Trophoblast cell (in vitro differentiated cells and primary cell): ENCODE data around the gene HBZ.
A peak's percentile ranks its signal among the peaks of the same experiment; 100 is the strongest.
"Not testable (repeated sequence)": the region's sequence is repeated elsewhere in the genome, so short reads cannot be mapped to it uniquely, and the experiment has no call there.

Experiments used
- DNase-seq, 2 donors: peaks; one replicate each; pipeline ENCODE4 v3.0.0-alpha.2; 2016
- H2AFZ ChIP-seq: 2 replicates; pipeline ENCODE4 v1.6.1; 2013; ENCODE audit warnings: low read length, moderate library complexity, mild to moderate bottlenecking; ENCODE audit not compliant: insufficient read depth, poor library complexity
- H2AK5ac ChIP-seq: 2 replicates; pipeline ENCODE4 v1.6.1; 2013; ENCODE audit warnings: mild to moderate bottlenecking, low read length
- H2BK120ac ChIP-seq: 2 replicates; pipeline ENCODE4 v1.6.1; 2013; ENCODE audit warnings: low read length, mild to moderate bottlenecking, moderate library complexity; ENCODE audit not compliant: insufficient read depth, poor library complexity
- H2BK12ac ChIP-seq: 2 replicates; pipeline ENCODE4 v1.6.1; 2013; ENCODE audit warnings: mild to moderate bottlenecking, low read length, moderate library complexity
- H2BK5ac ChIP-seq: 2 replicates; pipeline ENCODE4 v1.6.1; 2013; ENCODE audit warnings: low read length, low read depth, moderate library complexity, mild to moderate bottlenecking; ENCODE audit not compliant: poor library complexity
- H3K14ac ChIP-seq: 2 replicates; pipeline ENCODE4 v1.6.1; 2013; ENCODE audit warnings: mild to moderate bottlenecking, low read length
- H3K18ac ChIP-seq: 2 replicates; pipeline ENCODE4 v1.6.1; 2013; ENCODE audit warnings: mild to moderate bottlenecking, low read length
- H3K23ac ChIP-seq: 2 replicates; pipeline ENCODE4 v1.6.1; 2013; ENCODE audit warnings: low read length
- H3K27ac ChIP-seq: 2 replicates; pipeline ENCODE4 v1.5.1; 2013; ENCODE audit warnings: low read depth, mild to moderate bottlenecking, inconsistent platforms, low read length, moderate library complexity
- H3K27me3 ChIP-seq: 2 replicates; pipeline ENCODE4 v1.6.1; 2013; ENCODE audit warnings: inconsistent platforms, mild to moderate bottlenecking, low read length, moderate library complexity; ENCODE audit not compliant: insufficient read depth
- H3K36me3 ChIP-seq, 2 experiments: 1 replicate in 1 of 2; 2 replicates in 1 of 2; pipeline ENCODE4 v1.6.1; 2013; ENCODE audit warnings: low read length in 2 of 2, mild to moderate bottlenecking in 2 of 2, moderate library complexity in 1 of 2; ENCODE audit not compliant: insufficient read depth in 2 of 2, control insufficient read depth in 1 of 2
- H3K4ac ChIP-seq: 2 replicates; pipeline ENCODE4 v1.6.1; 2013; ENCODE audit warnings: low read depth, mild to moderate bottlenecking, low read length, moderate library complexity
- H3K4me1 ChIP-seq, 2 experiments: 1 replicate in 1 of 2; 2 replicates in 1 of 2; pipeline ENCODE4 v1.6.1; 2013; ENCODE audit warnings: low read length in 2 of 2, mild to moderate bottlenecking in 2 of 2, moderate library complexity in 1 of 2; ENCODE audit not compliant: insufficient read depth in 2 of 2, control insufficient read depth in 1 of 2
- H3K4me2 ChIP-seq: 2 replicates; pipeline ENCODE4 v1.6.1; 2013; ENCODE audit warnings: inconsistent platforms, mild to moderate bottlenecking, low read length, moderate library complexity
- H3K4me3 ChIP-seq: 2 replicates; pipeline ENCODE4 v1.5.1; 2013; ENCODE audit warnings: mild to moderate bottlenecking, low read depth, low read length, inconsistent platforms
- H3K79me1 ChIP-seq: one replicate; pipeline ENCODE4 v1.6.1; 2013; ENCODE audit warnings: low read length
- H3K79me2 ChIP-seq: 2 replicates; pipeline ENCODE4 v1.6.1; 2013; ENCODE audit warnings: low read length, mild to moderate bottlenecking; ENCODE audit not compliant: control insufficient read depth, insufficient read depth, poor library complexity
- H3K9ac ChIP-seq: 2 replicates; pipeline ENCODE4 v1.6.1; 2013; ENCODE audit warnings: mild to moderate bottlenecking, low read length
- H3K9me3 ChIP-seq: 2 replicates; pipeline ENCODE4 v1.6.1; 2013; ENCODE audit warnings: low read depth, mild to moderate bottlenecking, control low read depth, inconsistent platforms, low read length; ENCODE audit not compliant: insufficient read depth
- H4K12ac ChIP-seq: 2 replicates; pipeline ENCODE4 v1.6.1; 2013; ENCODE audit warnings: low read depth, mild to moderate bottlenecking, low read length, moderate library complexity
- H4K8ac ChIP-seq: 2 replicates; pipeline ENCODE4 v1.6.1; 2013; ENCODE audit warnings: low read depth, mild to moderate bottlenecking, low read length, moderate library complexity
- H4K91ac ChIP-seq: one replicate; pipeline ENCODE4 v1.6.1; 2013; ENCODE audit warnings: low read depth, mild to moderate bottlenecking, low read length, moderate library complexity
- WGBS: extraction: QIAGEN DNeasy Blood & Tissue Kit; methylation state at CpG from one replicate; pipeline ENCODE4 v1.1.7; 2013; ENCODE audit warnings: missing lambda C conversion rate; ENCODE audit not compliant: insufficient read length, insufficient coverage; ENCODE audit errors: extremely low coverage; 5-methylcytosine and 5-hydroxymethylcytosine counted together

The HBZ gene

GRCh38 chr16:176477-177382 is 24.3 kb downstream of the HBZ start, which contains the start of gene HBA1:
Gene HBA1, plus strand, starts transcription at chr16:176680. Its CDS starts 37 bp downstream, at chr16:176717.
- H2AK5ac ChIP-seq, H3K4me3 ChIP-seq, H3K4me2 ChIP-seq, H3K14ac ChIP-seq, H2BK120ac ChIP-seq, H3K27ac ChIP-seq, H2BK12ac ChIP-seq, H4K12ac ChIP-seq, H4K8ac ChIP-seq, H3K79me2 ChIP-seq, H4K91ac ChIP-seq, H2AFZ ChIP-seq, DNase-seq, H2BK5ac ChIP-seq, H3K23ac ChIP-seq, H3K36me3 ChIP-seq, H3K9ac ChIP-seq, H3K79me1 ChIP-seq, H3K18ac ChIP-seq, H3K4ac ChIP-seq, H3K9me3 ChIP-seq: not testable (repeated sequence)
- Histone ChIP-seq H3K27me3 (peaks cover 31% of the 10 kb centered on the region), H3K4me1 (peaks cover 5 to 11% of the 10 kb centered on the region in 2 experiments)
- WGBS: no CpG with 5 or more reads among the region's 88 CpGs

DNA sequence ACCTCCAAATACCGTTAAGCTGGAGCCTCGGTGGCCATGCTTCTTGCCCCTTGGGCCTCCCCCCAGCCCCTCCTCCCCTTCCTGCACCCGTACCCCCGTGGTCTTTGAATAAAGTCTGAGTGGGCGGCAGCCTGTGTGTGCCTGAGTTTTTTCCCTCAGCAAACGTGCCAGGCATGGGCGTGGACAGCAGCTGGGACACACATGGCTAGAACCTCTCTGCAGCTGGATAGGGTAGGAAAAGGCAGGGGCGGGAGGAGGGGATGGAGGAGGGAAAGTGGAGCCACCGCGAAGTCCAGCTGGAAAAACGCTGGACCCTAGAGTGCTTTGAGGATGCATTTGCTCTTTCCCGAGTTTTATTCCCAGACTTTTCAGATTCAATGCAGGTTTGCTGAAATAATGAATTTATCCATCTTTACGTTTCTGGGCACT is 25.0 kb downstream of the HBZ start:
- Histone ChIP-seq H3K36me3 (no peaks in the 10 kb centered on the region), H3K27ac (no peak overlapping the region), H3K14ac (no peak overlapping the region), H4K8ac (no peak overlapping the region), H3K4ac (no peak overlapping the region), H2AFZ (no peak overlapping the region), H3K79me1 (no peaks in the 10 kb centered on the region), H3K4me1 (peaks cover 5 to 11% of the 10 kb centered on the region in 2 experiments), H3K4me2 (no peak overlapping the region), H3K79me2 (no peaks in the 10 kb centered on the region), H3K9me3 (peaks cover 4% of the 10 kb centered on the region), H4K91ac (no peak overlapping the region), H3K9ac (no peak overlapping the region), H2BK5ac (no peak overlapping the region), H3K27me3 (peaks cover 29% of the 10 kb centered on the region), H3K4me3 (no peak overlapping the region), H2BK12ac (no peak overlapping the region), H2BK120ac (no peak overlapping the region), H4K12ac (no peak overlapping the region), H3K18ac (no peak overlapping the region), H3K23ac (no peak overlapping the region), H2AK5ac (no peak overlapping the region)
- WGBS: no CpG with 5 or more reads among the region's 13 CpGs
- no peak for DNase-seq

- Histone ChIP-seq H3K27me3 (peaks cover 29% of the 10 kb centered on the region), H3K79me2 (no peaks in the 10 kb centered on the region), H3K23ac (no peak overlapping the region), H3K27ac (no peak overlapping the region), H2BK120ac (no peak overlapping the region), H3K4me2 (no peak overlapping the region), H3K4me1 (peaks cover 5 to 11% of the 10 kb centered on the region in 2 experiments), H3K4ac (no peak overlapping the region), H4K8ac (no peak overlapping the region), H2BK12ac (no peak overlapping the region), H4K12ac (no peak overlapping the region), H3K14ac (no peak overlapping the region), H3K9me3 (peaks cover 4% of the 10 kb centered on the region), H2AK5ac (no peak overlapping the region), H2BK5ac (no peak overlapping the region), H3K36me3 (peaks cover 0 to 3% of the 10 kb centered on the region in 2 experiments), H4K91ac (no peak overlapping the region), H3K18ac (no peak overlapping the region), H3K9ac (no peak overlapping the region), H3K4me3 (no peak overlapping the region), H3K79me1 (no peaks in the 10 kb centered on the region), H2AFZ (no peak overlapping the region)
- WGBS: no CpG with 5 or more reads among the region's 11 CpGs
- DNase-seq: no peak
These were observed 25.7 kb downstream of the HBZ start for GRCh38 chr16:177981-178667.

GRCh38 chr16:178668-179015 is 26.2 kb downstream of the HBZ start:
- Histone ChIP-seq H3K36me3 (peaks cover 0 to 6% of the 10 kb centered on the region in 2 experiments), H3K27me3 (peaks cover 29% of the 10 kb centered on the region), H4K8ac (no peak overlapping the region), H3K4me2 (no peak overlapping the region), H3K9me3 (peaks cover 4% of the 10 kb centered on the region), H3K27ac (no peak overlapping the region), H3K14ac (no peak overlapping the region), H3K23ac (no peak overlapping the region), H2BK5ac (no peak overlapping the region), H3K4me1 (peaks cover 5 to 11% of the 10 kb centered on the region in 2 experiments), H4K12ac (no peak overlapping the region), H3K79me2 (no peaks in the 10 kb centered on the region), H3K9ac (no peak overlapping the region), H3K4me3 (no peak overlapping the region), H3K18ac (no peak overlapping the region), H3K4ac (no peak overlapping the region), H3K79me1 (no peaks in the 10 kb centered on the region), H2BK12ac (no peak overlapping the region), H4K91ac (no peak overlapping the region), H2BK120ac (no peak overlapping the region), H2AK5ac (no peak overlapping the region), H2AFZ (no peak overlapping the region)
- WGBS: no CpG with 5 or more reads among the region's 11 CpGs
- DNase-seq: peak in 1 of 2 donors; percentile 27
